Measurements from ENCODE around the gene CGREF1. TPM values are rescaled to one million over a fixed set of nuclear protein-coding genes. Genes with fewer than 3 reads are reported as not detected.

Gene CGREF1
- total and polyA plus RNA-seq, 2 donors (not counting 3 experiments of a cell fraction or from before 2014, with no cell fraction given): 2.9 to 5.8 TPM

GRCh38 chr2:27084297-27085061 is 34.4 kb downstream of the CGREF1 start:
- ChIA-PET POLR2A (no interaction called here), CTCF (interaction anchor here (1.2 to 6.0 kb wide), 7 partner anchors 10 to 198 kb away, joined by 3 to 55 read pairs (median 4); partner anchors contain the start of genes AGBL5, OST4 and TRIM54)
- no TSS peak for BruUV-seq (replicated peaks)
- no peaks in the 10 kb centered on the region for H3K27me3 ChIP-seq (ENCODE audit: control insufficient read depth in 2 of 2, insufficient read depth in 2 of 2, low read length in 2 of 2)
- no peak overlapping the region for H2AFZ ChIP-seq (ENCODE audit: low read depth, low read length)
- H3K9ac ChIP-seq (replicated peaks; ENCODE audit: extremely low read depth, insufficient read depth, low read length): no peak overlapping the region
- H3K4me1 ChIP-seq (ENCODE audit: control insufficient read depth, extremely low read depth, insufficient read depth, low read length): peaks cover 12% of the 10 kb centered on the region
- no peaks in the 10 kb centered on the region for H3K9me3 ChIP-seq (replicated peaks; ENCODE audit: control insufficient read depth, insufficient read depth, low read length)
- H3K4me3 ChIP-seq (replicated peaks in 1 of 3; ENCODE audit: insufficient read depth in 1 of 3, low read depth in 1 of 3, low read length in 3 of 3): no peak overlapping the region
- dilution Hi-C loops (cut with MboI; ENCODE audit: extremely low pct_ligation_motif_present, low sequenced_read_pairs): no loop called here
- H3K79me2 ChIP-seq (ENCODE audit: control insufficient read depth, insufficient read depth, low read length): no peaks in the 10 kb centered on the region
- intact Hi-C loops (cut with micrococcal nuclease): loop anchor here (1.0 to 5.0 kb wide), 2 partner anchors 13 to 237 kb away; partner anchors contain the start of genes DPYSL5 and OST4
- no peak for TF ChIP-seq POLR2AphosphoS5 (IDR thresholded peaks at IDR 0.05; ENCODE audit: insufficient read depth, low read depth, low read length)
- DNase-seq (ENCODE audit: low read depth, low spot score) (no peak), FAIRE-seq (no peak)
- H3K27ac ChIP-seq (ENCODE audit: insufficient read depth, low read depth, low read length): no peak overlapping the region
- H4K20me1 ChIP-seq (replicated peaks; ENCODE audit: control insufficient read depth, extremely low read depth, insufficient read depth, low read length): no peaks in the 10 kb centered on the region
- no peaks in the 10 kb centered on the region for H3K9me1 ChIP-seq (replicated peaks; ENCODE audit: control insufficient read depth, extremely low read depth, insufficient read depth, low read length)
- no peaks in the 10 kb centered on the region for H3K36me3 ChIP-seq (ENCODE audit: control insufficient read depth in 2 of 2, extremely low read depth in 1 of 2, insufficient read depth in 2 of 2, low read length in 2 of 2)
- no peak overlapping the region for H3K4me2 ChIP-seq (ENCODE audit: insufficient read depth, low read length)

- Histone ChIP-seq H3K4me2 (ENCODE audit: insufficient read depth, low read length) (no peak overlapping the region), H3K9me1 (replicated peaks; ENCODE audit: control insufficient read depth, extremely low read depth, insufficient read depth, low read length) (no peaks in the 10 kb centered on the region), H3K9me3 (replicated peaks; ENCODE audit: control insufficient read depth, insufficient read depth, low read length) (no peaks in the 10 kb centered on the region), H3K36me3 (ENCODE audit: control insufficient read depth in 2 of 2, extremely low read depth in 1 of 2, insufficient read depth in 2 of 2, low read length in 2 of 2) (no peaks in the 10 kb centered on the region), H3K4me3 (replicated peaks in 1 of 3; ENCODE audit: insufficient read depth in 1 of 3, low read depth in 1 of 3, low read length in 3 of 3) (no peak overlapping the region), H4K20me1 (replicated peaks; ENCODE audit: control insufficient read depth, extremely low read depth, insufficient read depth, low read length) (no peaks in the 10 kb centered on the region), H3K79me2 (ENCODE audit: control insufficient read depth, insufficient read depth, low read length) (no peaks in the 10 kb centered on the region), H3K9ac (replicated peaks; ENCODE audit: extremely low read depth, insufficient read depth, low read length) (no peak overlapping the region), H3K27me3 (ENCODE audit: control insufficient read depth in 2 of 2, insufficient read depth in 2 of 2, low read length in 2 of 2) (no peaks in the 10 kb centered on the region), H2AFZ (ENCODE audit: low read depth, low read length) (no peak overlapping the region), H3K27ac (ENCODE audit: insufficient read depth, low read depth, low read length) (no peak overlapping the region), H3K4me1 (ENCODE audit: control insufficient read depth, extremely low read depth, insufficient read depth, low read length) (peaks cover 12% of the 10 kb centered on the region)
- DNase-seq (ENCODE audit: low read depth, low spot score) (no peak), FAIRE-seq (no peak)
- dilution Hi-C loops (cut with MboI; ENCODE audit: extremely low pct_ligation_motif_present, low sequenced_read_pairs): no loop called here
- ChIA-PET POLR2A (no interaction called here), CTCF (interaction anchor here (1.2 to 6.0 kb wide), 4 partner anchors 9 to 122 kb away, joined by 3 to 55 read pairs (median 33); partner anchors contain the start of genes AGBL5 and OST4)
- TSS peak; percentile 22 for BruUV-seq (replicated peaks)
- intact Hi-C loops (cut with micrococcal nuclease): no loop called here
- TF ChIP-seq GATA2 (IDR thresholded peaks at IDR 0.05; ENCODE audit: insufficient read depth, insufficient read length, low read depth, low read length): no peak
- TF ChIP-seq POLR2AphosphoS5 (IDR thresholded peaks at IDR 0.05; ENCODE audit: insufficient read depth, low read depth, low read length): no peak
- no peak for TF ChIP-seq MAX (IDR thresholded peaks at IDR 0.05; ENCODE audit: insufficient read depth, insufficient read length)
- TF ChIP-seq JUN (IDR thresholded peaks at IDR 0.05; ENCODE audit: borderline replicate concordance, insufficient read depth, insufficient read length, low read depth): no peak
- no peak for TF ChIP-seq FOS (IDR thresholded peaks at IDR 0.05; ENCODE audit: borderline replicate concordance, insufficient read depth, low read length)
- TF ChIP-seq MYC (IDR thresholded peaks at IDR 0.05; ENCODE audit: low read depth, low read length): no peak
- TF ChIP-seq POLR2A (IDR thresholded peaks at IDR 0.05; ENCODE audit: low read depth, low read length): no peak
- no peak for TF ChIP-seq CTCF (IDR thresholded peaks at IDR 0.05; ENCODE audit: extremely low read depth in 1 of 2, insufficient read depth in 1 of 2, low read depth in 1 of 2, low read length in 2 of 2)
Observed at GRCh38 chr2:27083410-27084296, 35.3 kb downstream of the CGREF1 start.

Measured in endothelial cell of umbilical vein (primary cell).